Measurements from ENCODE around the gene PPARD.

- TF ChIP-seq CTCF (conservative IDR thresholded peaks at IDR 0.05; ENCODE audit: low read length) (no peak), EZH2phosphoT487 (IDR thresholded peaks at IDR 0.05; ENCODE audit: borderline replicate concordance, low read depth, low read length) (no peak)
These were observed 93.9 kb downstream of the PPARD start for GRCh38 chr6:35436071-35436857.

All from OCI-LY7 (cell line).